Smooth muscle cell (in vitro differentiated cells): ENCODE data around the gene CD200R1L. TPM values are rescaled to one million over a fixed set of nuclear protein-coding genes. Genes with fewer than 3 reads are reported as not detected.
A peak's percentile ranks its signal among the peaks of the same experiment; 100 is the strongest.

Experiments used
- DNase-seq: peaks from one replicate; lab custom pipeline; 2025; ENCODE audit not compliant: unreplicated experiment; lab: John Stamatoyannopoulos, UW
- H2AFZ ChIP-seq: fragments of 200-600 bp; sonication (generic); 2 replicates; pipeline ENCODE4 v1.6.0; 2016; ENCODE audit warnings: antibody characterized with exemption, low read depth, mild to moderate bottlenecking
- H3F3A ChIP-seq: fragments of 200-600 bp; sonication (generic); 2 replicates; pipeline ENCODE4 v1.6.0; 2017; ENCODE audit warnings: antibody characterized with exemption, low read depth
- H3K27ac ChIP-seq: fragments of 200-600 bp; sonication (generic); 2 replicates; pipeline ENCODE4 v1.5.1; 2016; ENCODE audit warnings: low read depth, mild to moderate bottlenecking
- H3K27me3 ChIP-seq: fragments of 200-600 bp; sonication (generic); 2 replicates; pipeline ENCODE4 v1.6.1; 2016; ENCODE audit warnings: low read depth, mild to moderate bottlenecking
- H3K36me3 ChIP-seq: fragments of 200-600 bp; sonication (generic); 2 replicates; pipeline ENCODE4 v1.5.1; 2016; ENCODE audit warnings: low read depth
- H3K4me1 ChIP-seq: fragments of 200-600 bp; sonication (generic); 2 replicates; pipeline ENCODE4 v1.5.1; 2016; ENCODE audit warnings: low read depth
- H3K4me2 ChIP-seq: fragments of 200-600 bp; sonication (generic); 2 replicates; pipeline ENCODE4 v1.6.0; 2016; ENCODE audit warnings: mild to moderate bottlenecking
- H3K4me3 ChIP-seq: fragments of 200-600 bp; sonication (generic); 2 replicates; pipeline ENCODE4 v1.5.1; 2016; ENCODE audit warnings: mild to moderate bottlenecking
- H3K79me2 ChIP-seq: fragments of 200-600 bp; sonication (generic); 2 replicates; pipeline ENCODE4 v1.6.0; 2016; ENCODE audit warnings: low read depth, mild to moderate bottlenecking
- H3K9ac ChIP-seq: fragments of 200-600 bp; sonication (generic); 2 replicates; pipeline ENCODE4 v1.6.0; 2016; ENCODE audit warnings: low read depth
- H3K9me3 ChIP-seq: fragments of 200-600 bp; sonication (generic); replicated peaks from 2 replicates; pipeline ENCODE4 v1.5.1; 2016; ENCODE audit warnings: low read depth
- H4K20me1 ChIP-seq: fragments of 200-600 bp; sonication (generic); 2 replicates; pipeline ENCODE4 v1.6.0; 2016; ENCODE audit warnings: low read depth
- WGBS: methylation state at CpG from one replicate; pipeline ENCODE4 v1.1.7; 2016; ENCODE audit warnings: low lambda C conversion rate; 5-methylcytosine and 5-hydroxymethylcytosine counted together
- polyA plus RNA-seq: library from polyadenylated mRNA; unstranded; fragments of >200 nt; fragmentation: Nextera tagmentation; extraction: Ambion mirVana; gene quantifications from 2 replicates; pipeline ENCODE4 v1.2.1, GENCODE V29; 2016
- total RNA-seq: library from RNA; depleted of rRNA; stranded (reverse); fragments of >200 nt; gene quantifications from 2 replicates; pipeline ENCODE4 v1.2.3, GENCODE V29; 2014
- TF ChIP-seq, protein P1 (sequence below): fragments of 200-600 bp; sonication (generic); IDR thresholded peaks from 2 replicates; pipeline ENCODE4 v1.5.1; 2017; ENCODE audit warnings: borderline replicate concordance, mild to moderate bottlenecking, antibody characterized with exemption; ENCODE audit not compliant: insufficient read depth, poor library complexity, severe bottlenecking

The CD200R1L gene
- total and polyA plus RNA-seq, 2 experiments from 2014 or later: not detected

- WGBS: 65% methylated on average over 3 of the region's 3 CpGs
- TF ChIP-seq, protein P1, sequence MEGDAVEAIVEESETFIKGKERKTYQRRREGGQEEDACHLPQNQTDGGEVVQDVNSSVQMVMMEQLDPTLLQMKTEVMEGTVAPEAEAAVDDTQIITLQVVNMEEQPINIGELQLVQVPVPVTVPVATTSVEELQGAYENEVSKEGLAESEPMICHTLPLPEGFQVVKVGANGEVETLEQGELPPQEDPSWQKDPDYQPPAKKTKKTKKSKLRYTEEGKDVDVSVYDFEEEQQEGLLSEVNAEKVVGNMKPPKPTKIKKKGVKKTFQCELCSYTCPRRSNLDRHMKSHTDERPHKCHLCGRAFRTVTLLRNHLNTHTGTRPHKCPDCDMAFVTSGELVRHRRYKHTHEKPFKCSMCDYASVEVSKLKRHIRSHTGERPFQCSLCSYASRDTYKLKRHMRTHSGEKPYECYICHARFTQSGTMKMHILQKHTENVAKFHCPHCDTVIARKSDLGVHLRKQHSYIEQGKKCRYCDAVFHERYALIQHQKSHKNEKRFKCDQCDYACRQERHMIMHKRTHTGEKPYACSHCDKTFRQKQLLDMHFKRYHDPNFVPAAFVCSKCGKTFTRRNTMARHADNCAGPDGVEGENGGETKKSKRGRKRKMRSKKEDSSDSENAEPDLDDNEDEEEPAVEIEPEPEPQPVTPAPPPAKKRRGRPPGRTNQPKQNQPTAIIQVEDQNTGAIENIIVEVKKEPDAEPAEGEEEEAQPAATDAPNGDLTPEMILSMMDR: no peak
- H3K9ac ChIP-seq: no peak overlapping the region
Observed at GRCh38 chr3:112786881-112787579, 59.6 kb downstream of the CD200R1L start.

DNA sequence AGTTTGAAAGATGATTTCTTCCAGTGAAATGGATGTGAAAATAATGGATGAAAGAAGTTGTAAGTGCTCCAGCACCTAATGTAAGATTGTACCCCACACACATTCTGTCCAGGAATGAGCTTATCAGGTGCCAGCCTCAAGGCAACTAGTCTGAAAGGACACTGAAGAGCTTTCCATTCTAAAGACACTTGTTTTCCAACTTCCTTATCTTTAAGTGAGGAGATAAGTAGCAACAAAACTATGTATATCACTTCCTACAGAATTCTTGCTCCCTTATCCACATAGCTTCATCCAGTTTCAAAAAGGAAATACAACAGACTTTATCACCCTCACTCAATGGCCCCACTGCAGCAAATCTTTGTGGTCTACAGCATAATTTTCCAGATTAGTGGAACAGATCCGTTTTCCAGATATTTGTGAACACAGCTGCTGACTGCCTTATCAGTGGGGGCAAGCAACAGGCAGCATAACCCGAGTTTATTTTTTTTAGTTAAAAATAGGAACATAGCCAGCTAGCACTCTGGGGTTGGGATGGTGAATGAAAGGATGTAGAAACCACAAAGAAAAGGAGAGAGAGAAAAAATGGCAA is 60.6 kb downstream of the CD200R1L start:
- TF ChIP-seq, protein P1: no peak
- Histone ChIP-seq H3K27ac (no peak overlapping the region), H3K4me3 (no peak overlapping the region), H3F3A (peaks cover 12% of the 10 kb centered on the region), H2AFZ (no peak overlapping the region), H3K9me3 (no peaks in the 10 kb centered on the region), H3K4me1 (no peaks in the 10 kb centered on the region), H3K79me2 (no peaks in the 10 kb centered on the region), H3K36me3 (no peaks in the 10 kb centered on the region), H4K20me1 (no peaks in the 10 kb centered on the region), H3K27me3 (no peaks in the 10 kb centered on the region), H3K9ac (no peak overlapping the region), H3K4me2 (peak overlapping the region; percentile 44)
- 12% methylated on average over 2 of the region's 2 CpGs for WGBS
- DNase-seq: no peak

More at GRCh38 chr3:112786881-112787579, 59.6 kb downstream of the CD200R1L start:
- Histone ChIP-seq H3K27me3 (no peaks in the 10 kb centered on the region), H3K4me2 (peak overlapping the region; percentile 44), H3K79me2 (no peaks in the 10 kb centered on the region), H3F3A (peaks cover 12% of the 10 kb centered on the region), H3K27ac (no peak overlapping the region), H3K4me1 (no peaks in the 10 kb centered on the region), H4K20me1 (no peaks in the 10 kb centered on the region), H2AFZ (no peak overlapping the region), H3K36me3 (no peaks in the 10 kb centered on the region), H3K4me3 (no peak overlapping the region), H3K9me3 (no peaks in the 10 kb centered on the region)
- no peak for DNase-seq

GRCh38 chr3:112785321-112786001 is 61.2 kb downstream of the CD200R1L start:
- H3K27me3 ChIP-seq: no peaks in the 10 kb centered on the region
- H3K27ac ChIP-seq: no peak overlapping the region
- no peaks in the 10 kb centered on the region for H3K4me1 ChIP-seq
- DNase-seq: no peak
- no peaks in the 10 kb centered on the region for H3K9me3 ChIP-seq
- H3K9ac ChIP-seq: no peak overlapping the region
- no peak overlapping the region for H3K4me3 ChIP-seq
- no peak overlapping the region for H2AFZ ChIP-seq
- peak overlapping the region; percentile 44 for H3K4me2 ChIP-seq
- WGBS: 67% methylated on average over 9 of the region's 9 CpGs
- TF ChIP-seq, protein P1: no peak
- H3K79me2 ChIP-seq: no peaks in the 10 kb centered on the region
- no peaks in the 10 kb centered on the region for H4K20me1 ChIP-seq
- no peaks in the 10 kb centered on the region for H3K36me3 ChIP-seq
- H3F3A ChIP-seq: peaks cover 12% of the 10 kb centered on the region
